ENCODE data around the gene GNPNAT1. TPM values are rescaled to one million over a fixed set of nuclear protein-coding genes. Genes with fewer than 3 reads are reported as not detected.

The GNPNAT1 gene
- total RNA-seq, result 22.6 TPM

DNA sequence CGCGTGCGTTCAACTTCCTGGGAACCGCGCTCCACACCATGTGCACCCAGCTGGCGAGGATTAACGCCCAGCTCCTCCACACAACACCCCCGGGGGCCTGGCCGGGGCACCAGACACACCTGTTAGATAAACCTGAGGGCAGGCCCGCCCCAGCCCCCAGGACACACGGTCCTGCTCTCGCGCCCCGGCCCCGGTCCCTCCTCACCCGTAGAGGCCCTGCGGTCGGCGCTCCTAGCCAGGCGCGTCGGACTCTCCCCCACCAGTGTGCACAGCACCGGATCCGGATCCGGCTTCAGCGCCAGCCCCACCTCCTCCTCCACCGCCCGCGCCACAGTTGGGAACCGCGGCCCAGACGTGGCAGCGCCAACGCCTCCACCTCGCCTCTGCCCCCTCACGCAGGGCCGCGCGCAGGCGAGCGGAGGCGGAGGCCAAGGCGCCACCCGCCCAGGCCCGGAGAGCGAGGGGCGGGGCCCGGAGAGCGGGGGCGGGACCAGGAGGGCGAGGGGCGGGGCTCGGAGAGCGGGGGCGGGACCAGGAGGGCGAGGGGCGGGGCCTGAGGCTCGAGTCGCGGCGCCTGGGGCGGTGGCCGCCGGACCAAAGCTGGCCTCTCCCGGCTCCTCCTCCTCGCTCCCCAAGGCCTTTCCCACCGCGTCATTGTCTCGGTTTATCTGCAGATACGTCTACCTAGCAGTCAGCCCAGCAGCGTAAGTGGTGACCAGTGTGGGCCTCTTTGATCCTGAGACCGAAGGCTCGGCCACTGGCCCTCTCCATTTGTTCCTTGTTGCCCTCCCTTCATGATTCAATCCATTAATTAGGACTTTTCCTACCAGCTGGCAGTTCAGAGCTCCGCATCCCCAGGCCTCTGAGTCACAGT is at the start of gene GNPNAT1:
Gene GNPNAT1 (minus strand): TSS at position 385 of the 874 bp plus-strand sequence. CDS start 6,957 bp downstream, outside the sequence.

DNA sequence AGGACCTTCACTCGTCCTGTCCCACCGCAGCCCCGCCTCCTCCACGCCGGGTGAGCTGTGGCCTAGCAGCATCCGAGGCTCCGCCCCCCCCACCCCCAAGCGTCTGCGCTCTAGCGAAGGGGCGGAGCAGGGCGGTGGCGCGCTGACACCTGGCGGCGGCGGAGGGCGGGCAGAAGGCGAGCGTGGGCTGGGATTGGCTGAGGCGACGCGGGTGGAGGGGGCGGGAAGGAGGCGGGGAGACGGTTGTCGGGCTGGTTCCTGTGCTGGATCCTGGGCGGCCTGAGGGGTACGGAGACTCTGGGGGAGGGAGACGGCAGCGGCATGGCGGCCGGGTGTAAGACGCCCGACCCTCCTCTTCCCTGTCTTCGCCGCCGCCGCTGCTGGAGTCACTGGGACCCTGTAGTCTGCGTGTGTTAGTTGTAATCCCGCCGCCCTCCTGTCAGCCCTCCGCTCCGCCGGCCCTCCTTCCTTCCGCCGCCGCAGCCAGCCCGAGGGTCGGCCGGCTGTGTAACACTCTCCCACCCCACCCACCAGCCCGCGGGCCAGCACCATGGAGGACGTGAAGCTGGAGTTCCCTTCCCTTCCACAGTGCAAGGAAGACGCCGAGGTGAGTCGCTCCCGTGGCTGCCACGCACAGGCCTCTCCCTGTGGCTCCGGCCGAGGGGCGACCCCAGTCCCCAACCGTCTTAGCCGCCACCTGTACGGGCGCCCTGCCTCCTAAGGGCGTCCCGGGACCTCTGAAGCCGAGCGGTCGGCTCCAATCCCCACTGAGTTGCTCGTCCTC is 61.3 kb downstream of the GNPNAT1 start, which contains the start of gene STYX:
Gene STYX (plus strand): TSS at position 242 of the 784 bp plus-strand sequence. CDS start 309 bp downstream, at position 551.

Small RNA genes lying within 50 kb of the gene (small RNA-seq; reads per million reads assigned to genes)
- gene AL139317.2 (ENCODE audit: low replicate concordance), result not detected

Other genes with a start within 250 kb of the GNPNAT1 start
- 30.7 TPM for gene TXNDC16, start 239.1 kb downstream of the GNPNAT1 start, total RNA-seq
- gene GPR137C, start 238.8 kb downstream of the GNPNAT1 start, total RNA-seq, result 5.5 TPM
- 35.6 TPM for gene ERO1A, start 96.0 kb downstream of the GNPNAT1 start, total RNA-seq
- 102 TPM for gene PSMC6, start 84.4 kb downstream of the GNPNAT1 start, total RNA-seq
- 15.8 TPM for gene STYX, start 61.4 kb downstream of the GNPNAT1 start, total RNA-seq
- gene FERMT2, start 159.4 kb upstream of the GNPNAT1 start, total RNA-seq, result 147 TPM